HEK293 (cell line): Measurements from ENCODE around the gene ZFAND2B.
A peak's percentile ranks its signal among the peaks of the same experiment; 100 is the strongest.

Source experiments
- CTCF ChIA-PET: fragments of 350-600 bp; formaldehyde crosslinking; extraction: SDS; loops from one replicate; lab custom pipeline; 2021; ENCODE audit warnings: antibody characterized with exemption; lab: Yijun Ruan, JAX
- POLR2A ChIA-PET: fragments of 300-600 bp; formaldehyde crosslinking; extraction: SDS; loops from one replicate; lab custom pipeline; 2020; ENCODE audit warnings: antibody characterized with exemption, inconsistent platforms; lab: Yijun Ruan, JAX
- H3K27ac ChIP-seq: fragments of 200-500 bp; sonication (Bioruptor generic); 2 replicates; pipeline ENCODE4 v1.5.1; 2014; ENCODE audit warnings: low read depth, low read length, control low read depth, inconsistent platforms; ENCODE audit errors: extremely low read depth
- H3K36me3 ChIP-seq, 2 experiments: fragments of 200-500 bp in 1 of 2; sonication (Bioruptor generic) in 1 of 2; 1 replicate in 1 of 2; 2 replicates in 1 of 2; pipeline ENCODE4 v1.5.1; 2014 to 2017; ENCODE audit warnings: inconsistent platforms in 2 of 2, low read length in 2 of 2; ENCODE audit not compliant: control insufficient read depth in 2 of 2, insufficient read depth in 1 of 2
- H3K4me1 ChIP-seq: fragments of 200-500 bp; sonication (Bioruptor generic); 2 replicates; pipeline ENCODE4 v1.5.1; 2014; ENCODE audit warnings: mild to moderate bottlenecking, low read length, inconsistent platforms; ENCODE audit not compliant: control insufficient read depth, insufficient read depth
- H3K4me3 ChIP-seq: 2 replicates; pipeline ENCODE4 v1.5.1; 2011; ENCODE audit warnings: low read depth, mild to moderate bottlenecking, control low read depth, low read length, moderate library complexity
- H3K9me3 ChIP-seq: fragments of 200-500 bp; sonication (Bioruptor generic); 2 replicates; pipeline ENCODE4 v1.5.1; 2014; ENCODE audit warnings: low read depth, low read length, inconsistent platforms; ENCODE audit not compliant: control insufficient read depth, insufficient read depth
- BCL11A ChIP-seq: fragments of 450-650 bp; formaldehyde crosslinking; IDR thresholded peaks from 2 replicates; pipeline ENCODE4 v1.5.1; 2016; ENCODE audit warnings: low read depth, missing biosample characterization, missing genetic modification characterization
- CTCF ChIP-seq: fragments of 450-650 bp; formaldehyde crosslinking; IDR thresholded peaks from 2 replicates; pipeline ENCODE4 v1.5.1; 2016; ENCODE audit warnings: missing biosample characterization, missing genetic modification characterization
- GLIS1 ChIP-seq: fragments of 450-650 bp; formaldehyde crosslinking; IDR thresholded peaks from 2 replicates; pipeline ENCODE4 v1.5.1; 2016; ENCODE audit warnings: missing biosample characterization, missing genetic modification characterization
- GLIS2 ChIP-seq: fragments of 450-650 bp; formaldehyde crosslinking; IDR thresholded peaks from 2 replicates; pipeline ENCODE4 v1.5.1; 2016; ENCODE audit warnings: missing biosample characterization, missing genetic modification characterization
- HOXA7 ChIP-seq: sonication (generic); formaldehyde crosslinking; IDR thresholded peaks from 2 replicates; pipeline ENCODE4 v1.8.1; 2022; ENCODE audit warnings: missing genetic modification reagents, borderline replicate concordance
- HOXC10 ChIP-seq: sonication (generic); formaldehyde crosslinking; IDR thresholded peaks from 2 replicates; pipeline ENCODE4 v1.8.1; 2023; ENCODE audit warnings: mild to moderate bottlenecking, missing genetic modification reagents
- KLF8 ChIP-seq: fragments of 450-650 bp; formaldehyde crosslinking; IDR thresholded peaks from 2 replicates; pipeline ENCODE4 v1.5.1; 2016; ENCODE audit warnings: missing biosample characterization, missing genetic modification characterization
- SP3 ChIP-seq: fragments of 450-650 bp; formaldehyde crosslinking; IDR thresholded peaks from 2 replicates; pipeline ENCODE4 v1.5.1; 2016; ENCODE audit warnings: missing biosample characterization, missing genetic modification characterization
- ZBTB1 ChIP-seq: fragments of 450-650 bp; formaldehyde crosslinking; IDR thresholded peaks from 2 replicates; pipeline ENCODE4 v1.5.1; 2016; ENCODE audit warnings: missing biosample characterization, missing genetic modification characterization
- ZBTB11 ChIP-seq: fragments of 450-650 bp; formaldehyde crosslinking; conservative IDR thresholded peaks from 2 replicates; pipeline ENCODE4 v1.5.1; 2016; ENCODE audit warnings: low read depth, missing biosample characterization, missing genetic modification characterization
- ZBTB20 ChIP-seq: fragments of 450-650 bp; formaldehyde crosslinking; IDR thresholded peaks from 2 replicates; pipeline ENCODE4 v1.5.1; 2016; ENCODE audit warnings: missing biosample characterization, missing genetic modification characterization
- ZEB2 ChIP-seq: fragments of 450-650 bp; formaldehyde crosslinking; IDR thresholded peaks from 2 replicates; pipeline ENCODE4 v1.5.1; 2016; ENCODE audit warnings: missing biosample characterization, missing genetic modification characterization
- ZIC2 ChIP-seq: fragments of 450-650 bp; formaldehyde crosslinking; IDR thresholded peaks from 2 replicates; pipeline ENCODE4 v1.5.1; 2016; ENCODE audit warnings: missing biosample characterization, missing genetic modification characterization
- ZNF2 ChIP-seq: fragments of 450-650 bp; formaldehyde crosslinking; IDR thresholded peaks from 2 replicates; pipeline ENCODE4 v1.5.1; 2016; ENCODE audit warnings: missing biosample characterization, missing genetic modification characterization
- ZNF214 ChIP-seq: fragments of 450-650 bp; formaldehyde crosslinking; IDR thresholded peaks from 2 replicates; pipeline ENCODE4 v1.5.1; 2017; ENCODE audit warnings: missing biosample characterization, mild to moderate bottlenecking, missing genetic modification characterization, borderline replicate concordance
- ZNF639 ChIP-seq: fragments of 450-650 bp; formaldehyde crosslinking; IDR thresholded peaks from 2 replicates; pipeline ENCODE4 v1.5.1; 2016; ENCODE audit warnings: missing biosample characterization, missing genetic modification characterization
- ZNF792 ChIP-seq: fragments of 450-650 bp; formaldehyde crosslinking; IDR thresholded peaks from 2 replicates; pipeline ENCODE4 v1.5.1; 2016; ENCODE audit warnings: missing biosample characterization, missing genetic modification characterization
- ZSCAN23 ChIP-seq: fragments of 450-650 bp; formaldehyde crosslinking; IDR thresholded peaks from 2 replicates; pipeline ENCODE4 v1.5.1; 2016; ENCODE audit warnings: missing biosample characterization, missing genetic modification characterization
- ZXDB ChIP-seq: fragments of 450-650 bp; formaldehyde crosslinking; IDR thresholded peaks from 2 replicates; pipeline ENCODE4 v1.5.1; 2016; ENCODE audit warnings: missing biosample characterization, missing genetic modification characterization
- TF ChIP-seq, protein P1 (sequence below): fragments of 450-650 bp; formaldehyde crosslinking; IDR thresholded peaks from 2 replicates; pipeline ENCODE4 v1.5.1; 2016; ENCODE audit warnings: missing biosample characterization, missing genetic modification characterization, borderline replicate concordance
- TF ChIP-seq, protein P2 (sequence below): fragments of 450-650 bp; formaldehyde crosslinking; IDR thresholded peaks from 2 replicates; pipeline ENCODE4 v1.5.1; 2016; ENCODE audit warnings: missing biosample characterization, missing genetic modification characterization

The ZFAND2B gene

DNA sequence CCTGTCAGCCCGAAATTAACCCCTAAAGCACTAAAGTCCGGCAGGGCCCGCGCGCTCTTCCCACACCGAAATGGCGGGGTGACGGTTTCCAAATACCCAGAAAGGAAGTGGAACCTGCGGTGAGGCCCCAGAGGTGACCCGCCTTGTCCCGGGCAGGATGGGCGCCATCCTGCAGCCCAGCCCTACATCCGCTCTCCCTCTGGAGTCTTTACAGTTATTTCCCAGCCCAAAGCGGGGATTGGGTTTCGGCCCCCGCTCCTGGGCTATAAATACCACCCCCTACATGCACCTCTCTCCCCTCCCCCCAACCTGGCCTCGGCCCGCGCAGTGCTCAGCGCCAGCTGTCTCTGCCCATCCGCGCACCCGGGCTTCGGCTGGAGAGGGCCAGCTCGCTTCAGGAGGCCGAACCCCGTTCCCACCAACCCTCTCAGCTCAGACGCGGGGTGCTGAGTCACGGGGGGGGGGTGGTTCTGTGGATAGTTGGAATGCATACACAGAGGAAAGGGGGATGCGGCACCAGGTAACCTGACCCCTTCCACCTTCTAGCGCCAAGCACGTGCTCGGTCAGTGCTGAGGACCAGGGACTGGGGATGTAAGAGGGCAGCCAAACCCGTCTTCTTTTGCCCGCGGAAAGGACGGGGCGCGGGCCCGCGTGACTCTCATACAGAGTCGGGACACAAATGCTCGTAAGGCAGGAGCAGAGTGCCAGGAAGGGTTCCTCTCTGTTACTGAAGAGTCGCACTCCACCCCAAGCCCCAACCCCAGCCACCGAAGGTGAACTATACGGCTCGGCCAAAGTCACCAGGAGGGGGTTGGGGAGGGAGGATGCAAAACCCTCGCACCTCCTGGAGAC, 46.5 kb downstream of the ZFAND2B start, which contains the start of gene TUBA4B (continued):
- TF ChIP-seq, protein P1, sequence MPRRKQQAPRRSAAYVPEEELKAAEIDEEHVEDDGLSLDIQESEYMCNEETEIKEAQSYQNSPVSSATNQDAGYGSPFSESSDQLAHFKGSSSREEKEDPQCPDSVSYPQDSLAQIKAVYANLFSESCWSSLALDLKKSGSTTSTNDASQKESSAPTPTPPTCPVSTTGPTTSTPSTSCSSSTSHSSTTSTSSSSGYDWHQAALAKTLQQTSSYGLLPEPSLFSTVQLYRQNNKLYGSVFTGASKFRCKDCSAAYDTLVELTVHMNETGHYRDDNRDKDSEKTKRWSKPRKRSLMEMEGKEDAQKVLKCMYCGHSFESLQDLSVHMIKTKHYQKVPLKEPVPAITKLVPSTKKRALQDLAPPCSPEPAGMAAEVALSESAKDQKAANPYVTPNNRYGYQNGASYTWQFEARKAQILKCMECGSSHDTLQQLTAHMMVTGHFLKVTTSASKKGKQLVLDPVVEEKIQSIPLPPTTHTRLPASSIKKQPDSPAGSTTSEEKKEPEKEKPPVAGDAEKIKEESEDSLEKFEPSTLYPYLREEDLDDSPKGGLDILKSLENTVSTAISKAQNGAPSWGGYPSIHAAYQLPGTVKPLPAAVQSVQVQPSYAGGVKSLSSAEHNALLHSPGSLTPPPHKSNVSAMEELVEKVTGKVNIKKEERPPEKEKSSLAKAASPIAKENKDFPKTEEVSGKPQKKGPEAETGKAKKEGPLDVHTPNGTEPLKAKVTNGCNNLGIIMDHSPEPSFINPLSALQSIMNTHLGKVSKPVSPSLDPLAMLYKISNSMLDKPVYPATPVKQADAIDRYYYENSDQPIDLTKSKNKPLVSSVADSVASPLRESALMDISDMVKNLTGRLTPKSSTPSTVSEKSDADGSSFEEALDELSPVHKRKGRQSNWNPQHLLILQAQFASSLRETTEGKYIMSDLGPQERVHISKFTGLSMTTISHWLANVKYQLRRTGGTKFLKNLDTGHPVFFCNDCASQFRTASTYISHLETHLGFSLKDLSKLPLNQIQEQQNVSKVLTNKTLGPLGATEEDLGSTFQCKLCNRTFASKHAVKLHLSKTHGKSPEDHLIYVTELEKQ (tag by site-specific recombination): no peak
- TF ChIP-seq ZSCAN23 (tag by site-specific recombination): no peak
- no peak for TF ChIP-seq ZBTB20 (tag by site-specific recombination)
- TF ChIP-seq ZNF2 (tag by site-specific recombination): no peak
- no peak for TF ChIP-seq ZNF214 (tag by site-specific recombination)
- TF ChIP-seq ZBTB1: no peak
- no peak for TF ChIP-seq HOXC10 (CRISPR knock-in tag)

- ChIA-PET POLR2A (interaction anchor here (0.6 to 3.2 kb wide), 8 partner anchors 9 to 1269 kb away, joined by 3 to 17 read pairs (median 4); partner anchors contain the start of genes GLB1L and STK16), CTCF (interaction anchor here (0.5 to 3.6 kb wide), 7 partner anchors 13 to 132 kb away, joined by 3 to 22 read pairs (median 4); no protein-coding TSS in a partner anchor)
- Histone ChIP-seq H3K27ac (no peak within 1 kb of the TSS), H3K4me3 (peak within 1 kb of the TSS; percentile 55), H3K9me3 (no peaks in the 10 kb centered on the region), H3K36me3 (peaks cover 0 to 8% of the 10 kb centered on the region in 2 experiments; a peak in 1 of 3 replicates), H3K4me1 (peaks cover 4% of the 10 kb centered on the region; the same call in 1 of the 2 replicates)
- TF ChIP-seq SP3 (peak; percentile 93), ZXDB (tag by site-specific recombination) (0 out of 2 replicates have a peak, but pooled peaks have one; percentile 17), KLF8 (tag by site-specific recombination) (peak; percentile 55; the same call in 1 of the 2 replicates), HOXA7 (no peak), ZBTB20 (tag by site-specific recombination) (peak; percentile 82), ZNF792 (tag by site-specific recombination) (no peak), GLIS2 (tag by site-specific recombination) (peak; percentile 88), GLIS1 (tag by site-specific recombination) (peak; percentile 92), CTCF (tag by site-specific recombination) (0 out of 2 replicates have a peak, but pooled peaks have one; percentile 6), ZBTB11 (tag by site-specific recombination) (no peak), ZNF639 (no peak), BCL11A (0 out of 2 replicates have a peak, but pooled peaks have one; percentile 19), ZEB2 (tag by site-specific recombination) (peak; percentile 88), ZIC2 (tag by site-specific recombination) (peak; percentile 88)
- TF ChIP-seq, protein P2, sequence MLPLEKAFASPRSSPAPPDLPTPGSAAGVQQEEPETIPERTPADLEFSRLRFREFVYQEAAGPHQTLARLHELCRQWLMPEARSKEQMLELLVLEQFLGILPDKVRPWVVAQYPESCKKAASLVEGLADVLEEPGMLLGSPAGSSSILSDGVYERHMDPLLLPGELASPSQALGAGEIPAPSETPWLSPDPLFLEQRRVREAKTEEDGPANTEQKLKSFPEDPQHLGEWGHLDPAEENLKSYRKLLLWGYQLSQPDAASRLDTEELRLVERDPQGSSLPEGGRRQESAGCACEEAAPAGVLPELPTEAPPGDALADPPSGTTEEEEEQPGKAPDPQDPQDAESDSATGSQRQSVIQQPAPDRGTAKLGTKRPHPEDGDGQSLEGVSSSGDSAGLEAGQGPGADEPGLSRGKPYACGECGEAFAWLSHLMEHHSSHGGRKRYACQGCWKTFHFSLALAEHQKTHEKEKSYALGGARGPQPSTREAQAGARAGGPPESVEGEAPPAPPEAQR (tag by site-specific recombination): no peak
Measured at GRCh38 chr2:219253753-219254589, 47.4 kb downstream of the ZFAND2B start, which contains the start of gene TUBA4A. Gene TUBA4A, minus strand, starts transcription at chr2:219253918. Its CDS starts 60 bp downstream, at chr2:219253858.
